HepG2 (cell line): ENCODE measurements around the gene CNNM2. TPM values are rescaled to one million over a fixed set of nuclear protein-coding genes. Genes with fewer than 3 reads are reported as not detected.

Experiments
- AHR ChIP-seq: IDR thresholded peaks from 2 replicates; pipeline ENCODE4 v1.6.1; 2018; ENCODE audit warnings: missing genetic modification reagents, missing compliant biosample characterization
- BRCA1 ChIP-seq: sonication (generic); formaldehyde crosslinking; IDR thresholded peaks from 2 replicates; pipeline ENCODE4 v1.4.0; 2020; ENCODE audit warnings: missing genetic modification reagents
- EZH2 ChIP-seq: conservative IDR thresholded peaks from 2 replicates; pipeline ENCODE4 v1.6.1; 2012; ENCODE audit warnings: mild to moderate bottlenecking, low read depth, low read length, moderate library complexity
- FOXA3 ChIP-seq: IDR thresholded peaks from 2 replicates; pipeline ENCODE4 v1.6.1; 2016; ENCODE audit warnings: missing genetic modification reagents, missing compliant biosample characterization
- FOXK2 ChIP-seq: fragments of 450-650 bp; IDR thresholded peaks from 2 replicates; pipeline ENCODE4 v1.6.1; 2016
- GMEB2 ChIP-seq: IDR thresholded peaks from 2 replicates; pipeline ENCODE4 v1.6.1; 2016; ENCODE audit warnings: missing biosample characterization, missing genetic modification reagents, low read depth
- HNRNPL ChIP-seq: fragments of 200-400 bp; formaldehyde crosslinking; IDR thresholded peaks from 2 replicates; pipeline ENCODE4 v1.6.1; 2017; ENCODE audit warnings: mild to moderate bottlenecking, low read depth, low read length
- HNRNPLL ChIP-seq: fragments of 200-400 bp; formaldehyde crosslinking; IDR thresholded peaks from 2 replicates; pipeline ENCODE4 v1.6.1; 2017; ENCODE audit warnings: mild to moderate bottlenecking, low read depth, low read length; ENCODE audit not compliant: poor library complexity, severe bottlenecking
- MAFF ChIP-seq: IDR thresholded peaks from 2 replicates; pipeline ENCODE4 v1.6.1; 2011; ENCODE audit warnings: low read depth, low read length, improper control_type of control experiment
- MED1 ChIP-seq: sonication (generic); formaldehyde crosslinking; IDR thresholded peaks from 2 replicates; pipeline ENCODE4 v1.4.0; 2020; ENCODE audit warnings: missing genetic modification reagents
- NKX3-1 ChIP-seq: sonication (generic); formaldehyde crosslinking; IDR thresholded peaks from 2 replicates; pipeline ENCODE4 v1.5.0; 2020; ENCODE audit warnings: missing genetic modification reagents
- PAX8 ChIP-seq: sonication (generic); formaldehyde crosslinking; IDR thresholded peaks from 2 replicates; pipeline ENCODE4 v1.8.0; 2022; ENCODE audit warnings: mild to moderate bottlenecking, missing genetic modification reagents, borderline replicate concordance
- PRDM10 ChIP-seq: sonication (generic); formaldehyde crosslinking; IDR thresholded peaks from 2 replicates; pipeline ENCODE4 v1.4.0; 2020; ENCODE audit warnings: low read depth, missing genetic modification reagents
- SETDB1 ChIP-seq: sonication (generic); formaldehyde crosslinking; IDR thresholded peaks from 2 replicates; pipeline ENCODE4 v1.5.1; 2020; ENCODE audit warnings: missing genetic modification reagents, mild to moderate bottlenecking, borderline replicate concordance
- SIN3A ChIP-seq: IDR thresholded peaks from 2 replicates; pipeline ENCODE4 v1.6.1; 2011; ENCODE audit warnings: low read depth, mild to moderate bottlenecking, control low read depth, low read length, borderline replicate concordance
- SMYD3 ChIP-seq: sonication (generic); formaldehyde crosslinking; IDR thresholded peaks from 2 replicates; pipeline ENCODE4 v1.8.1; 2023; ENCODE audit warnings: mild to moderate bottlenecking, missing genetic modification reagents
- ZNF101 ChIP-seq: sonication (generic); formaldehyde crosslinking; IDR thresholded peaks from 2 replicates; pipeline ENCODE4 v1.4.0; 2020; ENCODE audit warnings: mild to moderate bottlenecking, low read depth, missing genetic modification reagents, borderline replicate concordance
- ZNF354B ChIP-seq: sonication (generic); formaldehyde crosslinking; IDR thresholded peaks from 2 replicates; pipeline ENCODE4 v1.8.0; 2022; ENCODE audit warnings: mild to moderate bottlenecking, missing genetic modification reagents
- ZNF430 ChIP-seq: sonication (generic); formaldehyde crosslinking; IDR thresholded peaks from 2 replicates; pipeline ENCODE4 v1.9.0; 2021; ENCODE audit warnings: mild to moderate bottlenecking, missing genetic modification reagents
- ZNF607 ChIP-seq: sonication (generic); formaldehyde crosslinking; IDR thresholded peaks from 2 replicates; pipeline ENCODE4 v1.5.1; 2020; ENCODE audit warnings: missing genetic modification reagents, mild to moderate bottlenecking, borderline replicate concordance
- ZNF672 ChIP-seq: sonication (generic); formaldehyde crosslinking; IDR thresholded peaks from 2 replicates; pipeline ENCODE4 v1.8.1; 2022; ENCODE audit warnings: missing genetic modification reagents
- ZNF747 ChIP-seq: sonication (generic); formaldehyde crosslinking; IDR thresholded peaks from 2 replicates; pipeline ENCODE4 v1.8.1; 2023; ENCODE audit warnings: missing genetic modification reagents, mild to moderate bottlenecking, borderline replicate concordance
- ZNF766 ChIP-seq: sonication (generic); formaldehyde crosslinking; IDR thresholded peaks from 2 replicates; pipeline ENCODE4 v1.5.0; 2020; ENCODE audit warnings: missing genetic modification reagents, borderline replicate concordance
- ZNF782 ChIP-seq: sonication (generic); formaldehyde crosslinking; IDR thresholded peaks from 2 replicates; pipeline ENCODE4 v1.4.0; 2020; ENCODE audit warnings: missing genetic modification reagents, mild to moderate bottlenecking, borderline replicate concordance
- ZNF83 ChIP-seq: sonication (generic); formaldehyde crosslinking; IDR thresholded peaks from 2 replicates; pipeline ENCODE4 v1.4.0; 2020; ENCODE audit warnings: missing genetic modification reagents, mild to moderate bottlenecking, borderline replicate concordance
- polyA plus RNA-seq, 8 experiments: library from polyadenylated mRNA; depleted of rRNA in 3 of 8; stranded (reverse) in 7 of 8; unstranded in 1 of 8; fragments of >200 nt; fragmentation: Illumina TruSeq in 4 of 8; extraction: Trizol in 4 of 8; gene quantifications; 2 replicates each; pipeline versions ENCODE4 v1.2.1 to v1.2.3, GENCODE V29; 2011 to 2016; ENCODE audit warnings: low read depth in 4 of 8, missing spikeins in 1 of 8, mixed read lengths in 1 of 8; ENCODE audit not compliant: insufficient read depth in 1 of 8
- total RNA-seq, 5 experiments: library from RNA; depleted of rRNA; stranded (reverse); fragments of >200 nt; fragmentation: Illumina TruSeq; extraction: Trizol; gene quantifications; 2 replicates each; pipeline ENCODE4 v1.2.3, GENCODE V29; 2016; ENCODE audit warnings: low read depth in 1 of 5

CNNM2 gene
- total and polyA plus RNA-seq, 2 of the 13 experiments (the other 11 are each of a cell fraction or from before 2014, with no cell fraction given) = 7.1 to 9.0 TPM

- TF ChIP-seq HNRNPLL = peak; percentile 42
- no peak for TF ChIP-seq PAX8
- TF ChIP-seq ZNF672 = no peak
- TF ChIP-seq GMEB2 = 0 out of 2 replicates have a peak, but pooled peaks have one; percentile 43
- 0 out of 2 replicates have a peak, but pooled peaks have one; percentile 45 for TF ChIP-seq ZNF607 (CRISPR knock-in tag)
- TF ChIP-seq ZNF747 (CRISPR knock-in tag) = peak; percentile 91
- TF ChIP-seq FOXK2 = peak; percentile 81
- TF ChIP-seq ZNF430 = peak; percentile 82; the same call in 1 of the 2 replicates
- peak; percentile 94 for TF ChIP-seq MED1
- no peak for TF ChIP-seq ZNF101 (CRISPR knock-in tag)
- TF ChIP-seq MAFF = peak; percentile 61; the same call in 1 of the 2 replicates
- TF ChIP-seq FOXA3 (CRISPR knock-in tag) = peak; percentile 98
- TF ChIP-seq SIN3A = peak; percentile 83; the same call in 1 of the 2 replicates
- peak; percentile 78; the same call in 1 of the 2 replicates for TF ChIP-seq ZNF782
- TF ChIP-seq EZH2 = no peak
- no peak for TF ChIP-seq HNRNPL
- TF ChIP-seq ZNF83 (CRISPR knock-in tag) = no peak
- TF ChIP-seq AHR = peak; percentile 87; the same call in 1 of the 2 replicates
- no peak for TF ChIP-seq NKX3-1 (CRISPR knock-in tag)
- TF ChIP-seq SMYD3 (CRISPR knock-in tag) = no peak
- no peak for TF ChIP-seq BRCA1 (CRISPR knock-in tag)
- peak; percentile 82; the same call in 1 of the 2 replicates for TF ChIP-seq ZNF766 (CRISPR knock-in tag)
- no peak for TF ChIP-seq SETDB1 (CRISPR knock-in tag)
- peak; percentile 54; the same call in 1 of the 2 replicates for TF ChIP-seq PRDM10 (CRISPR knock-in tag)
- no peak for TF ChIP-seq ZNF354B
Observed at GRCh38 chr10:103053659-103054581, 135.8 kb downstream of the CNNM2 start (continued).
